Endothelial cell (in vitro differentiated cells): Measurements from ENCODE around the gene CENPO. TPM values are rescaled to one million over a fixed set of nuclear protein-coding genes. Genes with fewer than 3 reads are reported as not detected.

Source experiments
- DNase-seq: peaks from one replicate; pipeline ENCODE4 v3.0.0; 2021; ENCODE audit warnings: low spot score
- H3K27ac Mint-ChIP-seq: one replicate; pipeline ENCODE4 v1.8.0; 2021; ENCODE audit warnings: mixed read lengths, inconsistent platforms; ENCODE audit not compliant: unreplicated experiment
- H3K27me3 Mint-ChIP-seq: one replicate; pipeline ENCODE4 v1.8.0; 2021; ENCODE audit warnings: mild to moderate bottlenecking, moderate library complexity, mixed read lengths, inconsistent platforms; ENCODE audit not compliant: unreplicated experiment
- H3K36me3 Mint-ChIP-seq: one replicate; pipeline ENCODE4 v1.8.0; 2021; ENCODE audit warnings: mild to moderate bottlenecking, low read depth, mixed read lengths, inconsistent platforms; ENCODE audit not compliant: unreplicated experiment
- H3K4me1 Mint-ChIP-seq: one replicate; pipeline ENCODE4 v1.8.0; 2021; ENCODE audit warnings: mild to moderate bottlenecking, mixed read lengths, inconsistent platforms; ENCODE audit not compliant: unreplicated experiment
- H3K4me3 Mint-ChIP-seq: one replicate; pipeline ENCODE4 v1.8.0; 2021; ENCODE audit warnings: mild to moderate bottlenecking, mixed read lengths, inconsistent platforms; ENCODE audit not compliant: unreplicated experiment
- H3K9me3 Mint-ChIP-seq: one replicate; pipeline ENCODE4 v1.8.0; 2021; ENCODE audit warnings: mixed read lengths, inconsistent platforms; ENCODE audit not compliant: unreplicated experiment
- total RNA-seq: library from RNA; stranded (reverse); fragmentation: NEBNext Ultra II Directional; extraction: Animal tissue kit (Norgen Biotek cat#: 25700); gene quantifications from one replicate; pipeline ENCODE4 v1.2.1, GENCODE V29; 2021; ENCODE audit not compliant: unreplicated experiment
- TF ChIP-seq, protein P1 (sequence below): fragments of 200-600 bp; sonication (generic); IDR thresholded peaks from one replicate; pipeline ENCODE4 v1.5.0; 2021; ENCODE audit warnings: antibody characterized with exemption; ENCODE audit not compliant: unreplicated experiment

Gene CENPO
- total RNA-seq, 1 donor from 2014 or later, result 18.7 TPM

DNA sequence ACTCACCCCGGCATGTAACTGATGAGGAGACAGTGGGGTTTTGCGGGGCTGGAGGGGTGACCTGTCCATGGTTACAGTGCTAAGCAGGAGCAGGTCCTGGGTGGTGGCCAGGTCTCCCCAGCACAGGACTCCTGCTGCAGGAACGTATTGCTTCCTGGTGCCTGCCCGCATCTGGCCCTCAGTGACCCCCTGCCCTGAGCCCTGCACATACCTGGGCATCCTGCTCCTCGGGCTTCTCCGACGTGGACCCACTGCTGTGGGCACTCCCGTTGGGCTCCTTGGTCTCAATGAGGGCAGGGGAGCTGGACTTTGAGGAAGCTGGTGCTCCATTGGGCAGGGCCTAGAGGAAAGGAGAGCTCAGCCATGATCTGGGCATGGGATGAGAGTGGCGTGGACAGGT lies 43.5 kb downstream of the CENPO start:
- peaks cover 10% of the 10 kb centered on the region for H3K4me1 Mint-ChIP-seq
- peaks cover 20% of the 10 kb centered on the region for H3K27me3 Mint-ChIP-seq
- H3K9me3 Mint-ChIP-seq, result no peaks in the 10 kb centered on the region
- DNase-seq, result no peak
- peak overlapping the region; percentile 64 for H3K4me3 Mint-ChIP-seq
- peaks cover 37% of the 10 kb centered on the region for H3K36me3 Mint-ChIP-seq
- no peak overlapping the region for H3K27ac Mint-ChIP-seq
- TF ChIP-seq, protein P1, sequence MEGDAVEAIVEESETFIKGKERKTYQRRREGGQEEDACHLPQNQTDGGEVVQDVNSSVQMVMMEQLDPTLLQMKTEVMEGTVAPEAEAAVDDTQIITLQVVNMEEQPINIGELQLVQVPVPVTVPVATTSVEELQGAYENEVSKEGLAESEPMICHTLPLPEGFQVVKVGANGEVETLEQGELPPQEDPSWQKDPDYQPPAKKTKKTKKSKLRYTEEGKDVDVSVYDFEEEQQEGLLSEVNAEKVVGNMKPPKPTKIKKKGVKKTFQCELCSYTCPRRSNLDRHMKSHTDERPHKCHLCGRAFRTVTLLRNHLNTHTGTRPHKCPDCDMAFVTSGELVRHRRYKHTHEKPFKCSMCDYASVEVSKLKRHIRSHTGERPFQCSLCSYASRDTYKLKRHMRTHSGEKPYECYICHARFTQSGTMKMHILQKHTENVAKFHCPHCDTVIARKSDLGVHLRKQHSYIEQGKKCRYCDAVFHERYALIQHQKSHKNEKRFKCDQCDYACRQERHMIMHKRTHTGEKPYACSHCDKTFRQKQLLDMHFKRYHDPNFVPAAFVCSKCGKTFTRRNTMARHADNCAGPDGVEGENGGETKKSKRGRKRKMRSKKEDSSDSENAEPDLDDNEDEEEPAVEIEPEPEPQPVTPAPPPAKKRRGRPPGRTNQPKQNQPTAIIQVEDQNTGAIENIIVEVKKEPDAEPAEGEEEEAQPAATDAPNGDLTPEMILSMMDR, result no peak

- Mint-ChIP-seq H3K4me1 (peaks cover 10% of the 10 kb centered on the region), H3K27ac (no peak overlapping the region), H3K36me3 (peaks cover 34% of the 10 kb centered on the region), H3K27me3 (peaks cover 14% of the 10 kb centered on the region), H3K4me3 (no peak overlapping the region), H3K9me3 (no peaks in the 10 kb centered on the region)
- TF ChIP-seq, protein P1, result no peak
- no peak for DNase-seq
These were observed 44.8 kb downstream of the CENPO start for GRCh38 chr2:24837996-24838513.

DNA sequence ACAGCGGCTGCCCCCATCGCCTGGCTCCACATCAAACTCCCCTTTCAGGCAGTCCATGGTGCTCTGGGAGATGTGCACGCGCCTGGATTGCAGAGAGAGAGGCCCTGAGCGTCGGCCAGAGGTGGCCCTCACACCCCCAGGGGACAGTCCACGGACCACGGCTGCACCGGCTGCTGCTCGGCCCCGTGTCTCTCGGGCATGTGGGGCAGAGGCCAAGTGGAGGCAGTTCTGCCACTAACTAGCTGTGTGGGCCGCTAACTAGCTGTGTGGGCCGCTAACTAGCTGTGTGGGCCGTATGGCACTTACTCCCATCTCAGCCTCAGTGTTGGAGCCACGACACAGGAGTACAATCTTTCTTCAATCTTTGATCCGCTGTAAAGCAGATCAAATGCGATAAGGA lies 45.3 kb downstream of the CENPO start:
- no peak overlapping the region for H3K27ac Mint-ChIP-seq
- TF ChIP-seq, protein P1, result no peak
- H3K36me3 Mint-ChIP-seq, result peaks cover 32% of the 10 kb centered on the region
- H3K4me3 Mint-ChIP-seq, result no peak overlapping the region
- peaks cover 14% of the 10 kb centered on the region for H3K27me3 Mint-ChIP-seq
- no peak for DNase-seq
- H3K9me3 Mint-ChIP-seq, result no peaks in the 10 kb centered on the region
- peaks cover 7% of the 10 kb centered on the region for H3K4me1 Mint-ChIP-seq

GRCh38 chr2:24839729-24840128 lies 46.5 kb downstream of the CENPO start:
- Mint-ChIP-seq H3K27me3 (peaks cover 15% of the 10 kb centered on the region), H3K27ac (peak overlapping the region; percentile 64), H3K4me1 (peaks cover 7% of the 10 kb centered on the region), H3K36me3 (peaks cover 35% of the 10 kb centered on the region), H3K4me3 (no peak overlapping the region), H3K9me3 (no peaks in the 10 kb centered on the region)
- TF ChIP-seq, protein P1, result no peak
- DNase-seq, result no peak

- no peaks in the 10 kb centered on the region for H3K9me3 Mint-ChIP-seq
- peak; percentile 38 for DNase-seq
- no peak overlapping the region for H3K4me3 Mint-ChIP-seq
- peak overlapping the region; percentile 64 for H3K27ac Mint-ChIP-seq
- H3K4me1 Mint-ChIP-seq, result peaks cover 13% of the 10 kb centered on the region
- H3K27me3 Mint-ChIP-seq, result peaks cover 18% of the 10 kb centered on the region
- TF ChIP-seq, protein P1, result no peak
- H3K36me3 Mint-ChIP-seq, result peaks cover 37% of the 10 kb centered on the region
These were observed 47.1 kb downstream of the CENPO start for GRCh38 chr2:24840164-24840869.
